ENCODE measurements around the gene FRAT2. TPM values are rescaled to one million over a fixed set of nuclear protein-coding genes. Genes with fewer than 3 reads are reported as not detected.
A peak's percentile ranks its signal among the peaks of the same experiment; 100 is the strongest.
"Not testable (repeated sequence)": the region's sequence is repeated elsewhere in the genome, so short reads cannot be mapped to it uniquely, and the experiment has no call there.

The FRAT2 gene
- total RNA-seq, 1 experiment from 2014 or later, result 46.8 TPM

DNA sequence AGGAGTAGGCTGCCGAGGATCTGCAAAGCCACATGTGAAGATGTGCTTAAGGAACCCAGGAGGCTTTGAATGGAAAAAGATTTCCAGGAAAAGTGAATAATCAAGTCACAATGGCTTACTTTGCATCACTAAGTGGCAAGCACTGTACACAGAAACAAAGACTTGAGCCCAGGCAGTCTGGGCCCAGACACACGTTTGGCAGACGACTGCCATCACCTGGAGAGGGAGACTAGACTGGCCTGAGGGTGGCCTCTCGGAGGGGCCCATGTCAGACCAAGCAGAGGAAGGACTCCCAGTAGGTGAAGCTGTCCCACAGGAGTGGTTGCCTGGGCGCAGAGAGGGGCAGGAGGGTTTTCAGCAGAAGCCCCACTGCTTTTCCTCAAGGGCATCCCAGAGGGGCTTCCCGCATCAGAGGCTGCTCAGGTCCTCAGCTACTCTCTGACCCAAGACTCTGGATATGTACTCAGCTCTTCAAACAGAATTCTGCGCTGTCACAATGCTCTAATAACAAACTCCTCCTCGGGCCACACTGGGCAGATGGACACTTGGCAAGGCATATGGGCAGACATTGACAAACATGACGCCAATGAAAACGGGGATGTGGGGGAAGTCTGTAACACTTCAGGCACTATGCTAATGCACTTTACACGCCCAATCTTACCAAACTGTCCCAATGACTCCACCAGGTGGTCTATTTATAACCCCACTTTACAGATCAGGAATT is 27.9 kb upstream of the FRAT2 start:
- H3K4me3 ChIP-seq (ENCODE audit: insufficient read depth, low read depth, low read length), result no peak overlapping the region

DNA sequence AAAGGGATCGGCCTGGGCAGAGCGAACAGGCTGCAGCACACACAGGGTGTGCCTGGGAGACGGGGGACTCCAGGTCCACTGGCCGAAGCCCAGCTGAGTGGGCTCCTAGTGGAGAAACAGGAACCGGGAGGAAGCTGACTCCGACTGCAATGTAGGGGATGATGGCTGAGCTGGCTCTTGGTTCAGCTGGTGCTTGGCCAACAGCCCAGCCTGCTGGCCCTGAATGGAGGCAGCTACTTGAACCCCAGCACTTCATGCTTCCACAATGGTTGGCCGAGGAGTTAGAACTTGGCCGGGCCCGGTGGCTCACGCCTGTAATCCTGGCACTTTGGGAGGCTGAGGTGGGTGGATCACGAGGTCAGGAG is 27.0 kb upstream of the FRAT2 start:
- DNase-seq, result no peak
- Histone ChIP-seq H3K27me3 (ENCODE audit: control insufficient read depth, insufficient read depth, low read length) (no peaks in the 10 kb centered on the region), H3K36me3 (replicated peaks; ENCODE audit: control insufficient read depth, insufficient read depth, low read length) (peaks cover 23% of the 10 kb centered on the region)

More for the DNA sequence above, 27.9 kb upstream of the FRAT2 start:
- H3K36me3 ChIP-seq (replicated peaks; ENCODE audit: control insufficient read depth, insufficient read depth, low read length), result peaks cover 18% of the 10 kb centered on the region
- H3K27me3 ChIP-seq (ENCODE audit: control insufficient read depth, insufficient read depth, low read length), result no peaks in the 10 kb centered on the region
- DNase-seq, result no peak

GRCh38 chr10:97360705-97361536 is 26.4 kb upstream of the FRAT2 start:
- Histone ChIP-seq H3K4me3 (ENCODE audit: insufficient read depth, low read depth, low read length) (no peak overlapping the region), H3K27me3 (ENCODE audit: control insufficient read depth, insufficient read depth, low read length) (no peaks in the 10 kb centered on the region), H3K36me3 (replicated peaks; ENCODE audit: control insufficient read depth, insufficient read depth, low read length) (peaks cover 27% of the 10 kb centered on the region)
- DNase-seq, result no peak

More for the DNA sequence above, 27.0 kb upstream of the FRAT2 start:
- no peak overlapping the region for H3K4me3 ChIP-seq (ENCODE audit: insufficient read depth, low read depth, low read length)

DNA sequence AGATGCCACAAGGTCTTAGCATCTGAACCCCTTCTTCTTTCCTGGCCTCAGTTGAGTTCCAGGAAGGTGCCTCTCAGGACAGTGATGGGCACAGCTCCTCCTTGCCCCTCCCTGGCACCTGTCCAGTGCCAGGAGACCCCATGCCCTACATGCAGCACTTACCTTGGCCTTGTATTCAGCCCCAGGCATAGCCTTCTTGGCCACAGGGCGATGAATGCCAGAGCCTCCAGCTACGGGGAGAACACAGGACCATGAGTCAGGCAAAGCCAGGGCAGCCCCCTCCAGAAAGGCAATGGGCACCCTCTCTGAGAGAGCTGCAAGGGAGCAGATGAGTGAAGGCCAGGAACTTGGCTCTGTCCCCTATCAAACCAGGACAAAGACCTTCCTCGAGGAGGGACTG is 24.3 kb upstream of the FRAT2 start:
- Histone ChIP-seq H3K27me3 (ENCODE audit: control insufficient read depth, insufficient read depth, low read length) (no peaks in the 10 kb centered on the region), H3K36me3 (replicated peaks; ENCODE audit: control insufficient read depth, insufficient read depth, low read length) (peaks cover 25% of the 10 kb centered on the region), H3K4me3 (ENCODE audit: insufficient read depth, low read depth, low read length) (no peak overlapping the region)
- no peak for DNase-seq

GRCh38 chr10:97358349-97358748 is 23.8 kb upstream of the FRAT2 start:
- no peaks in the 10 kb centered on the region for H3K27me3 ChIP-seq (ENCODE audit: control insufficient read depth, insufficient read depth, low read length)
- H3K36me3 ChIP-seq (replicated peaks; ENCODE audit: control insufficient read depth, insufficient read depth, low read length), result peaks cover 21% of the 10 kb centered on the region
- no peak overlapping the region for H3K4me3 ChIP-seq (ENCODE audit: insufficient read depth, low read depth, low read length)
- DNase-seq, result no peak

DNA sequence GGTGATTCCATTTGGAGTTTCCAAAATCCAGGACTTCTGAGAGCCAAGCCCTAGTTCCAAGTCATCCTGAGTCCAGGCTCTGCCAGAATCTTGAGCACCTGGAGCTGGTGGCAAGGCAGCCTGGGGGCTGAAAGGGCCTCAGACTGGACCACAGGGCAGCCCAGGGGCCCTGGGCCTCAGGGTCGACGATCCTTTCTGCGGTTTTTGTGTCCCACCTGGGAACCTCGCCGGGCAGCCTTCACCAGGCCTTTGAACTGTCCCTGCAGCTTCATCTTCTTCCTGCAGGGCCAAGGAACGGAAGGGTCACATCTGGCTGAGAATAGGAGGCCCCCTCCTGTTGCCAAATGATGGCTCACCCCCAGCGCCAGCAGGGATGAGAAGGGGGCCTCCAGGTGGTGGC is 22.4 kb upstream of the FRAT2 start:
- no peak for DNase-seq
- H3K36me3 ChIP-seq (replicated peaks; ENCODE audit: control insufficient read depth, insufficient read depth, low read length), result peaks cover 16% of the 10 kb centered on the region
- H3K27me3 ChIP-seq (ENCODE audit: control insufficient read depth, insufficient read depth, low read length), result no peaks in the 10 kb centered on the region
- no peak overlapping the region for H3K4me3 ChIP-seq (ENCODE audit: insufficient read depth, low read depth, low read length)

- no peaks in the 10 kb centered on the region for H3K27me3 ChIP-seq (ENCODE audit: control insufficient read depth, insufficient read depth, low read length)
- no peak overlapping the region for H3K4me3 ChIP-seq (ENCODE audit: insufficient read depth, low read depth, low read length)
- peaks cover 16% of the 10 kb centered on the region for H3K36me3 ChIP-seq (replicated peaks; ENCODE audit: control insufficient read depth, insufficient read depth, low read length)
- DNase-seq, result no peak
Measured at GRCh38 chr10:97356318-97356914, 21.9 kb upstream of the FRAT2 start.

DNA sequence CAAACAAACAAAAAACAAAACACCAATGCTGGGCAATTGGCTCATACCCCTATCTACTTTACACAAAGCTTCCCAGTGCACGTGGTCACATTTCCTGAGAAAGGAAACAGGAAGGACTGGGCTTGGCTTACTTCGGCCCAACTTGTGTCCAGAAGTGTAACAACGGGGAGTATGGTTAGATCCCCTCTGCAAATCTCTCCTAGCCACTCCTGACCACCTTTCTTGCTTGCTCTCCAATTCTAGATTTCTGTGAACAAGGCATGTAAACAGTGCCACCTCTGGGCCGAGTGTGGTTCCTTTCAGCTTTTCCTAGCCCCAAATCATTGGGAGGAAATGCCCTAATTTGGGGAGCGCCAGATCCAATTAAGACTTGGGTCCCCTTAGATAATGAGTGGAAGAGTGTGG is 21.0 kb upstream of the FRAT2 start:
- Histone ChIP-seq H3K4me3 (ENCODE audit: insufficient read depth, low read depth, low read length) (no peak overlapping the region), H3K27me3 (ENCODE audit: control insufficient read depth, insufficient read depth, low read length) (no peaks in the 10 kb centered on the region), H3K36me3 (replicated peaks; ENCODE audit: control insufficient read depth, insufficient read depth, low read length) (peaks cover 15% of the 10 kb centered on the region)
- peak; percentile 84 for DNase-seq

DNA sequence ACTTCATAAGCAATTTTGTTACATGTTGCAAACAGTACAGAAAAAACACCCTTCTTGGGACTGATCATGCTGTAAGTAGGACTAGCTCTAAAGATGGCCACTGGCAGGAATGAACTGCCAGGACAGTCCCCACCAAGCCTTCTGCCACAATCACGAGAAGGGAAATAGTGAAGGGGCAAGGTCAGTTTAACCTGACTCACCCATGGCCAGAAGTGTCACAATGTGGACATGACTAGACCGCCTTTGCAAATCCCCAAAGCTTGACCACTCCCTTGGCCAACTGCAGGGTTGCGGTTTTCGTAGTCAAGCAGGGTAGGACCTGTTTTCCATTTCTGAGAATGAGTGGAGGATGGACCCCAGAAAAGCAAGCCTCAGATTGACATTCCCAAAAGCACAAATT is 19.4 kb upstream of the FRAT2 start:
- Histone ChIP-seq H3K36me3 (replicated peaks; ENCODE audit: control insufficient read depth, insufficient read depth, low read length) (peaks cover 12% of the 10 kb centered on the region), H3K4me3 (ENCODE audit: insufficient read depth, low read depth, low read length) (no peak overlapping the region), H3K27me3 (ENCODE audit: control insufficient read depth, insufficient read depth, low read length) (no peaks in the 10 kb centered on the region)
- no peak for DNase-seq

GRCh38 chr10:97349752-97350513 is 15.4 kb upstream of the FRAT2 start:
- no peaks in the 10 kb centered on the region; the same call in 1 of the 2 replicates for H3K36me3 ChIP-seq (replicated peaks; ENCODE audit: control insufficient read depth, insufficient read depth, low read length)
- no peak overlapping the region for H3K4me3 ChIP-seq (ENCODE audit: insufficient read depth, low read depth, low read length)
- no peak for DNase-seq
- H3K27me3 ChIP-seq (ENCODE audit: control insufficient read depth, insufficient read depth, low read length), result no peaks in the 10 kb centered on the region

- Histone ChIP-seq H3K27me3 (ENCODE audit: control insufficient read depth, insufficient read depth, low read length) (no peaks in the 10 kb centered on the region), H3K4me3 (ENCODE audit: insufficient read depth, low read depth, low read length) (no peak overlapping the region), H3K36me3 (replicated peaks; ENCODE audit: control insufficient read depth, insufficient read depth, low read length) (no peaks in the 10 kb centered on the region; the same call in 1 of the 2 replicates)
- DNase-seq, result no peak
Measured at GRCh38 chr10:97347317-97347716, 12.8 kb upstream of the FRAT2 start.

DNA sequence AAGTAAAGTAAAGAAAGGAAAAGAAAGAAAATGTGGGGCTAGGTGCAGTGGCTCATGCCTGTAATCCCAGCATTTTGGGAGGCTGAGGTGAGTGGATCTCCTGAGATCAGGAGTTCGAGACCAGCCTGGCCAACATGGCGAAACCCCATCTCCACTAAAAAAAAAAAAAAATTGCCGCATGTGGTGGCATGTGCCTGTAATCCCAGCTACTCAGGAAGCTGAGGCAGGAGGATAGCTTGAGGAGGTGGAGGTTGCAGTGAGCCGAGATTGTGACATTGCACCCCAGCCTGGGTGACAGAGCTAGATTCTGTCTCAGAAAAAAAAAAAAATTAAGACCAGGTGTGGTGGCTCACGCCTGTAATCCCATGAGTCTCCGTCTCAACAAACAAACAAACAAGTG is 9.1 kb upstream of the FRAT2 start:
- not testable (repeated sequence) for DNase-seq; H3K27me3 ChIP-seq (ENCODE audit: control insufficient read depth, insufficient read depth, low read length); H3K4me3 ChIP-seq (ENCODE audit: insufficient read depth, low read depth, low read length); H3K36me3 ChIP-seq (replicated peaks; ENCODE audit: control insufficient read depth, insufficient read depth, low read length)

DNA sequence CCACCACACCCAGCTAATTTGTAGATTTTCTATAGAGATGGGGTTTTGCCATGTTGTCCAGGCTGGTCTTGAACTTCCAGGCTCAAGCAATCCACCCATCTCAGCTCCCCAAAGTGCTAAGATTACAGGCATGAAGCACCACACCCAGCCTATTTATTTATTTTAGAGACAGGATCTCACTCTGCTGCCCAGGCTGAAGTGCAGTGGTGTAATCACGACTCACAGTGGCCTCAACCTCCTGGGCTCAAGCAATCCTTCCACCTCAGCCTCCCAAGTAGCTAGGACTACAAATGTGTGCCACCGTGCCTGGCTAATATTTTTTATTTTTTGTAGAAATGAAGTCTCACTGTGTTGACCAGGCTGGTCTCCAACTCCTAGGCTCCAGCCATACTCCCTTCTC is 6.9 kb upstream of the FRAT2 start:
- Histone ChIP-seq H3K27me3 (ENCODE audit: control insufficient read depth, insufficient read depth, low read length) (no peaks in the 10 kb centered on the region; the same call in 1 of the 2 replicates), H3K4me3 (ENCODE audit: insufficient read depth, low read depth, low read length) (no peak overlapping the region), H3K36me3 (replicated peaks; ENCODE audit: control insufficient read depth, insufficient read depth, low read length) (no peaks in the 10 kb centered on the region)
- no peak for DNase-seq

- Histone ChIP-seq H3K27me3 (ENCODE audit: control insufficient read depth, insufficient read depth, low read length) (peaks cover 2% of the 10 kb centered on the region; the same call in 1 of the 2 replicates), H3K36me3 (replicated peaks; ENCODE audit: control insufficient read depth, insufficient read depth, low read length) (no peaks in the 10 kb centered on the region), H3K4me3 (ENCODE audit: insufficient read depth, low read depth, low read length) (no peak overlapping the region)
- DNase-seq, result peak; percentile 26
Measured at GRCh38 chr10:97338041-97338440, 3.5 kb upstream of the FRAT2 start.

All from H7 (cell line).